ENCODE measurements around the gene AMFR. TPM values are rescaled to one million over a fixed set of nuclear protein-coding genes. Genes with fewer than 3 reads are reported as not detected.

The AMFR gene
- total and polyA plus RNA-seq, 2 of the 13 experiments (the other 11 are each of a cell fraction or from before 2014, with no cell fraction given): 52.9 to 108 TPM

GRCh38 chr16:56450986-56451752 lies 25.8 kb upstream of the AMFR start, which contains the start of the genes NUDT21 and OGFOD1 (continued):
- TF ChIP-seq, protein P1, sequence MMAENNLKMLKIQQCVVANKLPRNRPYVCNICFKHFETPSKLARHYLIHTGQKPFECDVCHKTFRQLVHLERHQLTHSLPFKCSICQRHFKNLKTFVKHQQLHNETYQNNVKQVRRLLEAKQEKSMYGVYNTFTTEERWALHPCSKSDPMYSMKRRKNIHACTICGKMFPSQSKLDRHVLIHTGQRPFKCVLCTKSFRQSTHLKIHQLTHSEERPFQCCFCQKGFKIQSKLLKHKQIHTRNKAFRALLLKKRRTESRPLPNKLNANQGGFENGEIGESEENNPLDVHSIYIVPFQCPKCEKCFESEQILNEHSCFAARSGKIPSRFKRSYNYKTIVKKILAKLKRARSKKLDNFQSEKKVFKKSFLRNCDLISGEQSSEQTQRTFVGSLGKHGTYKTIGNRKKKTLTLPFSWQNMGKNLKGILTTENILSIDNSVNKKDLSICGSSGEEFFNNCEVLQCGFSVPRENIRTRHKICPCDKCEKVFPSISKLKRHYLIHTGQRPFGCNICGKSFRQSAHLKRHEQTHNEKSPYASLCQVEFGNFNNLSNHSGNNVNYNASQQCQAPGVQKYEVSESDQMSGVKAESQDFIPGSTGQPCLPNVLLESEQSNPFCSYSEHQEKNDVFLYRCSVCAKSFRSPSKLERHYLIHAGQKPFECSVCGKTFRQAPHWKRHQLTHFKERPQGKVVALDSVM (CRISPR knock-in tag; IDR thresholded peaks at IDR 0.05): 0 out of 2 replicates have a peak, but pooled peaks have one; percentile 1
- TF ChIP-seq, protein P2, sequence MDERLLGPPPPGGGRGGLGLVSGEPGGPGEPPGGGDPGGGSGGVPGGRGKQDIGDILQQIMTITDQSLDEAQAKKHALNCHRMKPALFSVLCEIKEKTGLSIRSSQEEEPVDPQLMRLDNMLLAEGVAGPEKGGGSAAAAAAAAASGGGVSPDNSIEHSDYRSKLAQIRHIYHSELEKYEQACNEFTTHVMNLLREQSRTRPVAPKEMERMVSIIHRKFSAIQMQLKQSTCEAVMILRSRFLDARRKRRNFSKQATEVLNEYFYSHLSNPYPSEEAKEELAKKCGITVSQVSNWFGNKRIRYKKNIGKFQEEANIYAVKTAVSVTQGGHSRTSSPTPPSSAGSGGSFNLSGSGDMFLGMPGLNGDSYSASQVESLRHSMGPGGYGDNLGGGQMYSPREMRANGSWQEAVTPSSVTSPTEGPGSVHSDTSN (CRISPR knock-in tag; IDR thresholded peaks at IDR 0.05): no peak
- TF ChIP-seq MAF1 (CRISPR knock-in tag; IDR thresholded peaks at IDR 0.05; ENCODE audit: borderline replicate concordance) (peak; percentile 71; the same call in 1 of the 2 replicates), ZNF607 (CRISPR knock-in tag; IDR thresholded peaks at IDR 0.05; ENCODE audit: borderline replicate concordance) (no peak), KLF6 (CRISPR knock-in tag; IDR thresholded peaks at IDR 0.05) (peak; percentile 48; the same call in 1 of the 2 replicates), GABPA (IDR thresholded peaks at IDR 0.05; ENCODE audit: low read depth, low read length) (peak; percentile 92), GABPA (CRISPR knock-in tag; IDR thresholded peaks at IDR 0.05; ENCODE audit: low read depth) (peak; percentile 98), RELA (CRISPR knock-in tag; IDR thresholded peaks at IDR 0.05) (no peak), PRMT3 (CRISPR knock-in tag; IDR thresholded peaks at IDR 0.05; ENCODE audit: borderline replicate concordance, low read depth) (0 out of 2 replicates have a peak, but pooled peaks have one; percentile 51), ZSCAN22 (CRISPR knock-in tag; IDR thresholded peaks at IDR 0.05) (no peak), ZNF33B (CRISPR knock-in tag; IDR thresholded peaks at IDR 0.05) (no peak), KDM6A (CRISPR knock-in tag; IDR thresholded peaks at IDR 0.05; ENCODE audit: low read depth) (no peak), ZBTB46 (CRISPR knock-in tag; IDR thresholded peaks at IDR 0.05; ENCODE audit: borderline replicate concordance) (no peak), ZNF263 (CRISPR knock-in tag; IDR thresholded peaks at IDR 0.05) (peak; percentile 78), PRPF4 (IDR thresholded peaks at IDR 0.05; ENCODE audit: low read depth, low read length, poor library complexity, severe bottlenecking) (no peak), TP53 (CRISPR knock-in tag; conservative IDR thresholded peaks at IDR 0.05) (0 out of 2 replicates have a peak, but pooled peaks have one; percentile 83), ZMAT3 (CRISPR knock-in tag; conservative IDR thresholded peaks at IDR 0.05) (no peak), ATF5 (CRISPR knock-in tag; IDR thresholded peaks at IDR 0.05; ENCODE audit: low read depth) (no peak), KMT2A (CRISPR knock-in tag; IDR thresholded peaks at IDR 0.05) (peak; percentile 98)
- TF ChIP-seq, protein P3, sequence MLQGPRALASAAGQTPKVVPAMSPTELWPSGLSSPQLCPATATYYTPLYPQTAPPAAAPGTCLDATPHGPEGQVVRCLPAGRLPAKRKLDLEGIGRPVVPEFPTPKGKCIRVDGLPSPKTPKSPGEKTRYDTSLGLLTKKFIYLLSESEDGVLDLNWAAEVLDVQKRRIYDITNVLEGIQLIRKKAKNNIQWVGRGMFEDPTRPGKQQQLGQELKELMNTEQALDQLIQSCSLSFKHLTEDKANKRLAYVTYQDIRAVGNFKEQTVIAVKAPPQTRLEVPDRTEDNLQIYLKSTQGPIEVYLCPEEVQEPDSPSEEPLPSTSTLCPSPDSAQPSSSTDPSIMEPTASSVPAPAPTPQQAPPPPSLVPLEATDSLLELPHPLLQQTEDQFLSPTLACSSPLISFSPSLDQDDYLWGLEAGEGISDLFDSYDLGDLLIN (CRISPR knock-in tag; IDR thresholded peaks at IDR 0.05; ENCODE audit: borderline replicate concordance): 0 out of 2 replicates have a peak, but pooled peaks have one; percentile 81
- TF ChIP-seq, protein P4, sequence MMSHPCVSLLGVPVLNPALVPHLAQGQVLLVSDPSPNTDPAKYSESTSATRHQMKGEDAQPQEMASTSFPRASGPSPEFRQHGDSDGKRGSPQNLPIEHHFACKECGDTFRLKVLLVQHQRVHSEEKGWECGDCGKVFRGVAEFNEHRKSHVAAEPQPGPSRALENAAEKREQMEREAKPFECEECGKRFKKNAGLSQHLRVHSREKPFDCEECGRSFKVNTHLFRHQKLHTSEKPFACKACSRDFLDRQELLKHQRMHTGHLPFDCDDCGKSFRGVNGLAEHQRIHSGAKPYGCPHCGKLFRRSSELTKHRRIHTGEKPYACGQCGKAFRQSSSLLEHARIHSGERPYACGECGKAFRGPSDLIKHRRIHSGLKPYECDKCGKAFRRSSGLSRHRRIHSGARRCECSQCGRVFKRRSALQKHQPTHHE (CRISPR knock-in tag; IDR thresholded peaks at IDR 0.05; ENCODE audit: borderline replicate concordance): peak; percentile 94
